ENCODE results near the gene LRRC75A. TPM values are rescaled to one million over a fixed set of nuclear protein-coding genes. Genes with fewer than 3 reads are reported as not detected.

Gene LRRC75A
- polyA plus RNA-seq, 2 of the 4 experiments (the other 2 are of a cell fraction), result 0.65 to 0.85 TPM

DNA sequence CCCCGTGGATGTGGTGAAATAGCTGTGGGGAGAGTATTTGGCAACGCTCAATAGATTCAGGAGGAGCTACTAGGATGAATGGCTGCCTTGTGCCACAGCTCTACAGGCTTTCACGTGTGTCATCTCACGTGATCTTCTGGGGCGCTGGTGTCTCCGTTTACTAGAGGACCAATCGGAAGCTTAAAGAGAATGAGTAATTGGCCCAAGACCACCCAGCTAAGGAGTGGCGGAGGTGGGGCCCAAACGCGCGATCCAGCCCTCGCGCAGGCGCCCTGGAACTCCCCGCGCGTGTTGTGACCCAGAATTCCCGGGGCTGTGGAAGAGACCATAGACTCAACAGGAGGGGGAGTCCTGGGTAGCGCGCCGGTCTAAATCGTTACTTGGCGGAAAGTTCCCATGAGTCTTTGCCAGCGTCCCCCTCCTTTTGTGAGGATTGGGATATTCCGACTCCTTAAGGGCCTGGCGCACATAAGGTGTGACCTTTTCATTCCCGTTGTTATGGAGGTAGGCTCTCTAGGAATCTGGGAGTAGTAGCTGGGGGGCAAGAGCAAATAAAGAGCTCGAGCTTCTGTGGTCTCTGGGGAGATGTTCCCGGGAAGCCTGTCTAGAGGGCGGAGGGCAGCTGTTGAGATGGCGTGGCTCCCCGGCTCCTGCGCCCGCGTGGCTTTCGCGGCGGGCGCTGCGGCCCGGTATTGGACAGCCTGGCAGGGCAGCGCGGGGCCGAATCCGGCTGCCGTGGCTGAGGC lies 53.3 kb downstream of the LRRC75A start (continued):
- TF ChIP-seq, protein P1, sequence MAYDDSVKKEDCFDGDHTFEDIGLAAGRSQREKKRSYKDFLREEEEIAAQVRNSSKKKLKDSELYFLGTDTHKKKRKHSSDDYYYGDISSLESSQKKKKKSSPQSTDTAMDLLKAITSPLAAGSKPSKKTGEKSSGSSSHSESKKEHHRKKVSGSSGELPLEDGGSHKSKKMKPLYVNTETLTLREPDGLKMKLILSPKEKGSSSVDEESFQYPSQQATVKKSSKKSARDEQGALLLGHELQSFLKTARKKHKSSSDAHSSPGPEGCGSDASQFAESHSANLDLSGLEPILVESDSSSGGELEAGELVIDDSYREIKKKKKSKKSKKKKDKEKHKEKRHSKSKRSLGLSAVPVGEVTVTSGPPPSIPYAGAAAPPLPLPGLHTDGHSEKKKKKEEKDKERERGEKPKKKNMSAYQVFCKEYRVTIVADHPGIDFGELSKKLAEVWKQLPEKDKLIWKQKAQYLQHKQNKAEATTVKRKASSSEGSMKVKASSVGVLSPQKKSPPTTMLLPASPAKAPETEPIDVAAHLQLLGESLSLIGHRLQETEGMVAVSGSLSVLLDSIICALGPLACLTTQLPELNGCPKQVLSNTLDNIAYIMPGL (CRISPR knock-in tag; IDR thresholded peaks at IDR 0.05; ENCODE audit: borderline replicate concordance), result no peak
- TF ChIP-seq POLR2AphosphoS2 (conservative IDR thresholded peaks at IDR 0.05; ENCODE audit: low read length) (no peak), RNF2 (IDR thresholded peaks at IDR 0.05; ENCODE audit: borderline replicate concordance, low read depth) (no peak), MYC (IDR thresholded peaks at IDR 0.05; ENCODE audit: borderline replicate concordance, low read length) (peak; percentile 84; the same call in 1 of the 2 replicates), EP300 (IDR thresholded peaks at IDR 0.05) (no peak), SMC3 (IDR thresholded peaks at IDR 0.05) (no peak), JUN (IDR thresholded peaks at IDR 0.05) (peak; percentile 97 to 99), PHF8 (IDR thresholded peaks at IDR 0.05; ENCODE audit: borderline replicate concordance, low read depth) (peak; percentile 96), GATA3 (IDR thresholded peaks at IDR 0.05; ENCODE audit: borderline replicate concordance) (peak; percentile 85), ZSCAN20 (CRISPR knock-in tag; IDR thresholded peaks at IDR 0.05) (no peak)
- TF ChIP-seq, protein P2, sequence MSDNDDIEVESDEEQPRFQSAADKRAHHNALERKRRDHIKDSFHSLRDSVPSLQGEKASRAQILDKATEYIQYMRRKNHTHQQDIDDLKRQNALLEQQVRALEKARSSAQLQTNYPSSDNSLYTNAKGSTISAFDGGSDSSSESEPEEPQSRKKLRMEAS (IDR thresholded peaks at IDR 0.05), result peak; percentile 96

DNA sequence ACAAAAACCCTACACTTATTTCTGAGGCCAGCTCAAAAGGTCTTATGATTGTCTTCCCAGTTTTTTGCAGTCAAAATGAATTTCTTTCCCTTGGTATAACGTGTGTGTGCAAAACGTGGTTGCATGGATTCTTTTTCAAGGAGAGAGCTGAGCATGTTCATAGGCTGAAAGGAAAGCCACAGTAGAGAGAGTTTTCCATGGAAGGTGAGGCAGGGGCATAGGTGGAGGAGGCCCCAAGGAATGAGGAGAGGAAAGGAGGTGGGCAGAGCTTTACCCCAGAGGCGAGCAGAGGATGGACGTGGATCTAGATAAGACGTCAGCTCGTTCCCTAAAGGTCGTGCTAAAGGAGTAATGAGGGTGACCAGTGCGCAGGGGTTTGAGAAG lies 53.8 kb downstream of the LRRC75A start:
- CTCF ChIA-PET, result interaction anchor here (1.0 to 5.4 kb wide), 12 partner anchors 9 to 83 kb away, joined by 3 to 40 read pairs (median 6); partner anchors contain the start of gene TRPV2
- FAIRE-seq (no peak), DNase-seq (ENCODE audit: low read depth in 1 of 2, low spot score in 1 of 2) (no peak), ATAC-seq (peak in 1 of 2 experiments; percentile 38; a peak in 4 of 6 replicates)
- TF ChIP-seq FOSB (CRISPR knock-in tag; IDR thresholded peaks at IDR 0.05) (0 out of 2 replicates have a peak, but pooled peaks have one; percentile 69), NPAS2 (CRISPR knock-in tag; IDR thresholded peaks at IDR 0.05; ENCODE audit: borderline replicate concordance) (peak; percentile 60; the same call in 1 of the 2 replicates), EHF (CRISPR knock-in tag; IDR thresholded peaks at IDR 0.05) (peak; percentile 25; the same call in 1 of the 2 replicates), RCOR1 (IDR thresholded peaks at IDR 0.05; ENCODE audit: low read depth, low read length) (no peak), HOXA7 (CRISPR knock-in tag; IDR thresholded peaks at IDR 0.05) (0 out of 2 replicates have a peak, but pooled peaks have one; percentile 66), RARB (CRISPR knock-in tag; IDR thresholded peaks at IDR 0.05) (no peak), HOXB13 (CRISPR knock-in tag; IDR thresholded peaks at IDR 0.05; ENCODE audit: low read depth) (peak; percentile 81; the same call in 1 of the 2 replicates)
- TF ChIP-seq, protein P3, sequence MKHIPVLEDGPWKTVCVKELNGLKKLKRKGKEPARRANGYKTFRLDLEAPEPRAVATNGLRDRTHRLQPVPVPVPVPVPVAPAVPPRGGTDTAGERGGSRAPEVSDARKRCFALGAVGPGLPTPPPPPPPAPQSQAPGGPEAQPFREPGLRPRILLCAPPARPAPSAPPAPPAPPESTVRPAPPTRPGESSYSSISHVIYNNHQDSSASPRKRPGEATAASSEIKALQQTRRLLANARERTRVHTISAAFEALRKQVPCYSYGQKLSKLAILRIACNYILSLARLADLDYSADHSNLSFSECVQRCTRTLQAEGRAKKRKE (CRISPR knock-in tag; IDR thresholded peaks at IDR 0.05; ENCODE audit: low read depth), result peak; percentile 60; the same call in 1 of the 2 replicates
- TF ChIP-seq, protein P2 (IDR thresholded peaks at IDR 0.05), result no peak
- WGBS (ENCODE audit: missing lambda C conversion rate), result 31% methylated on average over 8 of the region's 8 CpGs
- Histone ChIP-seq H3K9me3 (no peaks in the 10 kb centered on the region), H3K27ac (peak overlapping the region; percentile 84 to 92), H3K4me1 (peaks cover 31% of the 10 kb centered on the region), H3K4me2 (peak overlapping the region; percentile 87), H3K4me3 (peak overlapping the region; percentile 44)
- POLR2A ChIA-PET, result interaction anchor here (0.6 to 2.2 kb wide), 41 partner anchors 9 to 673 kb away, joined by 3 to 57 read pairs (median 5); partner anchors contain the start of genes CENPV, NCOR1, PIGL and TRPV2

DNA sequence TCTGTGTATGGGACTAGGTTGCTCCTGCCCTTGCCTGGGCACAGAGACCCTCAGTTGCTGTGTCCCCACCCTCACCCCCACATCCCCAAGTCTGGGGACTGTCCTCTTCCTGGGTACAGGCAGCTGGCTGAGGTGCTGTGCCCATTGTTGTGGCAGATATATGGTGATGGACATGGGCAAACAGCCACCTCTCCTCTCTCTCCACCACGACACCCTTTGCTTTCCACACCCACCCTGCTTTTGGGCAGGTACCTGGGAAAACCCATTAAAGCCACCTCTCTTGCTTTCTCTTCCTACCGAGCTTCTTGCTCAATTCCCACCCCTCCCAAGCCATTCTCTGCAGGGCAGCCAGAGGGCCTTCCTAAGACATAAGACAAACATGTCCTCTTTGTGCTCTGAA lies 54.9 kb downstream of the LRRC75A start:
- POLR2A ChIA-PET, result interaction anchor here (1.3 kb wide), 1 partner anchor 56 kb away, joined by 7 read pairs; the partner anchor contains the start of gene UBB
- no peaks in the 10 kb centered on the region for H3K9me3 ChIP-seq
- DNase-seq (ENCODE audit: low read depth in 1 of 2, low spot score in 1 of 2), result no peak
- 75% methylated on average over 2 of the region's 2 CpGs for WGBS (ENCODE audit: missing lambda C conversion rate)
- H3K27ac ChIP-seq, result peak overlapping the region in 1 of 2 experiments; percentile 92; a peak in 3 of 6 replicates
- no peak for ATAC-seq
- H3K4me3 ChIP-seq, result no peak overlapping the region
- peaks cover 20% of the 10 kb centered on the region for H3K4me1 ChIP-seq
- H3K4me2 ChIP-seq, result no peak overlapping the region
- no peak for FAIRE-seq
- CTCF ChIA-PET, result interaction anchor here (0.5 to 5.4 kb wide), 9 partner anchors 8 to 720 kb away, joined by 3 to 40 read pairs (median 11); partner anchors contain the start of gene TRPV2
- TF ChIP-seq FOSB (CRISPR knock-in tag; IDR thresholded peaks at IDR 0.05) (no peak), TP53 (CRISPR knock-in tag; IDR thresholded peaks at IDR 0.05) (no peak), TFCP2L1 (CRISPR knock-in tag; IDR thresholded peaks at IDR 0.05) (no peak), EP300 (IDR thresholded peaks at IDR 0.05) (no peak), ZFP36 (IDR thresholded peaks at IDR 0.05; ENCODE audit: borderline replicate concordance, partially characterized antibody) (no peak), EHF (CRISPR knock-in tag; IDR thresholded peaks at IDR 0.05) (no peak), BHLHE40 (IDR thresholded peaks at IDR 0.05; ENCODE audit: low read depth, low read length) (no peak), HOXA7 (CRISPR knock-in tag; IDR thresholded peaks at IDR 0.05) (no peak), HOXB13 (CRISPR knock-in tag; IDR thresholded peaks at IDR 0.05; ENCODE audit: low read depth) (no peak), CHD4 (IDR thresholded peaks at IDR 0.05; ENCODE audit: borderline replicate concordance) (no peak), NR3C1 (IDR thresholded peaks at IDR 0.05) (no peak)
- TF ChIP-seq, protein P2 (IDR thresholded peaks at IDR 0.05), result no peak

Measured in A549 (cell line).